ENCODE data around the gene DYNC1I1. TPM values are rescaled to one million over a fixed set of nuclear protein-coding genes. Genes with fewer than 3 reads are reported as not detected.

DYNC1I1 gene
- total and polyA plus RNA-seq, 2 of the 4 experiments (the other 2 are of a cell fraction) = under 0.01 to 0.15 TPM

- H3K14ac ChIP-seq (replicated peaks; ENCODE audit: low read depth, low read length) = no peak overlapping the region
- H3K27ac ChIP-seq (ENCODE audit: insufficient read depth, low read length) = no peak overlapping the region
- H2BK5ac ChIP-seq (ENCODE audit: low read depth, low read length, poor library complexity, severe bottlenecking) = no peak overlapping the region
- no peak overlapping the region for H3K56ac ChIP-seq (ENCODE audit: extremely low read depth, insufficient read depth, low read length)
- no peak overlapping the region for H2BK15ac ChIP-seq (ENCODE audit: low read depth, low read length)
- no peak for TF ChIP-seq RFX5 (IDR thresholded peaks at IDR 0.05; ENCODE audit: low read depth, low read length)
- TF ChIP-seq BHLHE40 (IDR thresholded peaks at IDR 0.05; ENCODE audit: low read depth, low read length) = no peak
- TF ChIP-seq CTCF (conservative IDR thresholded peaks at IDR 0.05; ENCODE audit: low read depth, low read length) = no peak
- no peak for TF ChIP-seq MAFK (IDR thresholded peaks at IDR 0.05; ENCODE audit: low read depth, low read length)
- intact Hi-C loops (cut with micrococcal nuclease) = no loop called here
- no peak overlapping the region for H4K91ac ChIP-seq (ENCODE audit: insufficient read depth, low read depth, low read length)
- dilution Hi-C loops (cut with HindIII; ENCODE audit: low sequenced_read_pairs, unreplicated experiment) = no loop called here
- H4K20me1 ChIP-seq (ENCODE audit: insufficient read depth, low read length) = no peaks in the 10 kb centered on the region
- ChIA-PET CTCF (interaction anchor here (0.6 to 1.0 kb wide), 2 partner anchors 14 to 864 kb away, joined by 3 read pairs; no protein-coding TSS in a partner anchor), POLR2A (ENCODE audit: unreplicated experiment) (no interaction called here)
- DNase-seq (no peak), ATAC-seq (ENCODE audit: low read depth) (no peak)
- no peak overlapping the region for H4K5ac ChIP-seq (ENCODE audit: low read depth, low read length)
- H3K4me2 ChIP-seq (ENCODE audit: low read depth, low read length) = no peak overlapping the region
- H3K18ac ChIP-seq (ENCODE audit: low read depth, low read length) = no peak overlapping the region
- no peak overlapping the region for H4K8ac ChIP-seq (ENCODE audit: low read depth in 2 of 2, low read length in 2 of 2)
- no peak overlapping the region for H2BK20ac ChIP-seq (ENCODE audit: low read depth, low read length)
- H3K36me3 ChIP-seq (ENCODE audit: control insufficient read depth, insufficient read depth, low read length) = no peaks in the 10 kb centered on the region
- in situ Hi-C loops (cut with MboI; ENCODE audit: low sequenced_read_pairs) = no loop called here
- H2BK120ac ChIP-seq (ENCODE audit: low read depth, low read length) = no peak overlapping the region
- H3K9ac ChIP-seq (ENCODE audit: low read depth, low read length) = no peak overlapping the region
- no TSS peak for BruUV-seq (replicated peaks)
- H2AFZ ChIP-seq (replicated peaks; ENCODE audit: low read length, poor library complexity) = no peak overlapping the region
- no peaks in the 10 kb centered on the region for H3K9me3 ChIP-seq (ENCODE audit: control insufficient read depth, insufficient read depth, low read length)
- no peak overlapping the region for H2AK9ac ChIP-seq (replicated peaks; ENCODE audit: low read depth, low read length, poor library complexity)
- H3K4me1 ChIP-seq (ENCODE audit: control insufficient read depth, insufficient read depth, low read length) = no peaks in the 10 kb centered on the region
- peaks cover 5% of the 10 kb centered on the region for H3K27me3 ChIP-seq (ENCODE audit: control insufficient read depth, insufficient read depth, low read length)
- no peak overlapping the region for H2AK5ac ChIP-seq (ENCODE audit: low read depth, low read length)
- H3K23ac ChIP-seq (ENCODE audit: low read depth, low read length) = no peak overlapping the region
- no peaks in the 10 kb centered on the region for H3K9me1 ChIP-seq (ENCODE audit: insufficient read depth, low read length)
- H3K4ac ChIP-seq (ENCODE audit: low read depth, low read length) = no peak overlapping the region
- H3K79me1 ChIP-seq (ENCODE audit: low read depth in 1 of 2, low read length in 2 of 2) = no peaks in the 10 kb centered on the region
- H3K4me3 ChIP-seq (ENCODE audit: insufficient read depth, low read depth, low read length) = no peak overlapping the region
- no CpG with 5 or more reads among the region's 4 CpGs for WGBS, 2 experiments (ENCODE audit: extremely low coverage in 2 of 2, insufficient read length in 1 of 2)
Observed at GRCh38 chr7:96061844-96062243, 289.5 kb downstream of the DYNC1I1 start.
